ENCODE results near the gene DGLUCY. TPM values are rescaled to one million over a fixed set of nuclear protein-coding genes. Genes with fewer than 3 reads are reported as not detected.
"Not testable (repeated sequence)": the region's sequence is repeated elsewhere in the genome, so short reads cannot be mapped to it uniquely, and the experiment has no call there.

The DGLUCY gene
- polyA plus RNA-seq, 1 donor, result 78.4 TPM

DNA sequence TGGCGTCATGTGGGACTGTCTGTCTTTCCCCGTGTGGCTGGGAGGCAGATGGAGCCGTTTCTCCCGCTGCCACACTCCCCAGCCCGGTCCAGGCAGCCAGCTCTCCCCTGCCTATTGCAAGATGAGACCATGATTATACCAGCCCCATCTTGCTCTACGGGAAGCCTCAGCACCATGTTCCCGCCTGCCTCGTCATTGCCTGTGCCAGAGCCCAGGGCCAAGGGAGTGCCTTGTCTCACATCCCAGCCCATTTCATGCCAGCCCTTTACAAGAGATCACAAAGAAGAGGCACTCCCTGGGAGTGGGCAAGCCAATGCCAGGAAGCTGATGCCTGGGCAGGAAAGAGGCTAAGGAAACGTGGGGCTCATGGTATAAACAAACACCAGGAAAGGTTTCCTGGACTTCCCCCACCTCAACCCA lies 106.7 kb downstream of the DGLUCY start:
- Histone ChIP-seq H3K4me1 (ENCODE audit: control insufficient read depth, insufficient read depth, low read length) (no peaks in the 10 kb centered on the region), H3K36me3 (ENCODE audit: control insufficient read depth, insufficient read depth, low read length) (peaks cover 74% of the 10 kb centered on the region), H3K4me3 (ENCODE audit: low read length) (no peak overlapping the region), H3K27ac (ENCODE audit: low read length) (no peak overlapping the region), H3K27me3 (ENCODE audit: control insufficient read depth, insufficient read depth, low read length) (no peaks in the 10 kb centered on the region), H3K9me3 (ENCODE audit: control insufficient read depth, low read depth, low read length) (no peaks in the 10 kb centered on the region)
- DNase-seq, result no peak
- no CpG with 5 or more reads among the region's 9 CpGs for WGBS (ENCODE audit: insufficient coverage, low lambda C conversion rate)

DNA sequence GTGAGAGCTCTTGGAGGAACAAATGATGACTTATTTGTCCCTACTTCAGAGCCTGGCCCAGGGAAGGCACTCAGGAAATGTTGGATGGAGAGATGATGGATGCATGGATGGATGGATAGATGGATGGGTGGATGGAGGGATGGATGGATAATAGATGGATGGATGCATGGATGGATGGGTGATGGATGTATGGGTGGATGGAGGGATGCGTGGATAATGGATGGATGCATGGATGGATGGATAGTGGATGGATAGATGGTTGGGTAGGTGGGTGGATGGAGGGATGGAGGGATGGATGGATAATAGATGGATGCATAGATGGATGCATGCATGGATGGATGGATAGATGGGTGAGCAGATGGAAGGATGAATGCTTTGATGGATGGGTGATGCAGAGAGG lies 107.4 kb downstream of the DGLUCY start:
- Histone ChIP-seq H3K4me3 (ENCODE audit: low read length) (no peak overlapping the region), H3K27me3 (ENCODE audit: control insufficient read depth, insufficient read depth, low read length) (no peaks in the 10 kb centered on the region), H3K9me3 (ENCODE audit: control insufficient read depth, low read depth, low read length) (no peaks in the 10 kb centered on the region), H3K27ac (ENCODE audit: low read length) (no peak overlapping the region), H3K4me1 (ENCODE audit: control insufficient read depth, insufficient read depth, low read length) (no peaks in the 10 kb centered on the region), H3K36me3 (ENCODE audit: control insufficient read depth, insufficient read depth, low read length) (peaks cover 68% of the 10 kb centered on the region)
- DNase-seq, result no peak
- WGBS (ENCODE audit: insufficient coverage, low lambda C conversion rate), result 100% methylated on average over 1 of the region's 1 CpG

DNA sequence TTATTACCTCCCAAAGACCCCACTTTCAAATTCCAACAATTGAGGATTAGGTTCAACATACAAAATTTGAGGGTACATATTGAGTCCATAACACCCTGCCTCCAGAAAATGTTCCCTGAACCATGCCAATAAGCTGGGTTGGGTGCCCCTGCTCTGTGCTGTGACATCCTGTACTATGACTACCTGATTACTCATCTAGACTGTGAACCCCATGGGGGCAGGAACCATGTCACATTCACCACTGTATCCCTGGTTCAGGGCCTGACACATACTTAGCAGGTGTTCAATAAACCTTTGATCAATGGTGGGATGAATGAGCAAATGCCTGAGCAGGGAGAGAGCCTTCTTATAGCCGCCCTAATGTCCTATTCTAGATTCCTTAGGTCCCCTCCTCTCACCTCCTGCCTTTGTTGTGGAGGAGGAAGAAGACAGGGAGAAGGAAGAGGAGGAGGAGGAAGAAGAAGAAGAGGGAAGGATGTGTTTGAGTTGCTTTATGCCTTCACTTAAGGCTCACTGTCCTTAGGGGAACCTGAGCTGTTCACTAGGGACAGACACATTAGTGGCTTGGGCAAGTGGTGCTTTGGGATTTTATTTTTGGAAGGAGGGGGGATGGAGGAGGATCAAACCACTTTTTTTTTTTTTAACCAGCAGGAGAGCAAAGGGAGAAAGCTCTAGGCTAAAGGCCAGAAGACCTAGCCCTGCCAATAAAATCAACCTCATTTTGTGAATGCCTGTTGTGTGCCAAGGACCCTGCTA lies 109.3 kb downstream of the DGLUCY start:
- DNase-seq, result no peak
- Histone ChIP-seq H3K36me3 (ENCODE audit: control insufficient read depth, insufficient read depth, low read length) (peaks cover 63% of the 10 kb centered on the region), H3K27ac (ENCODE audit: low read length) (no peak overlapping the region)

DNA sequence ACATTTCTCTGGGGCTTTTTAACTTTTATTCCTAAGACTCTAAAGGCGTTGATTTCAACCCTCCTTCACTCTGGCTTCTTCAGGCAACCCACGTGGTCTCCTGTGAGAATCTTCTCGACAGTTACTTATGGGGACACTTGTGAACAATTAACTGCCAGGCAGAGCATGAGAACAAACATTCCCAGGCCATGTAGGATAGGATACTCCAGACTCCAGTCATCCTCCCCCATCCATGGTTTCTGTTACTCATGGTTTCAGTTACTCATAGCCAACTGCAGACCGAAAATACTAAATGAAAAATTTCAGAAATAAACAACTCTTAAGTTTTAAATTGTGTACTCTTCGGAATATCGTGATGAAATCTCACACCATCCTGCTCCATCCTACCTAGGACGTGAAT lies 111.2 kb downstream of the DGLUCY start:
- Histone ChIP-seq H3K9me3 (ENCODE audit: control insufficient read depth, low read depth, low read length) (no peaks in the 10 kb centered on the region), H3K27ac (ENCODE audit: low read length) (no peak overlapping the region), H3K36me3 (ENCODE audit: control insufficient read depth, insufficient read depth, low read length) (peaks cover 52% of the 10 kb centered on the region), H3K4me3 (ENCODE audit: low read length) (no peak overlapping the region), H3K4me1 (ENCODE audit: control insufficient read depth, insufficient read depth, low read length) (no peaks in the 10 kb centered on the region), H3K27me3 (ENCODE audit: control insufficient read depth, insufficient read depth, low read length) (no peaks in the 10 kb centered on the region)
- 80% methylated on average over 1 of the region's 7 CpGs for WGBS (ENCODE audit: insufficient coverage, low lambda C conversion rate)
- no peak for DNase-seq

More for the DNA sequence above, 109.3 kb downstream of the DGLUCY start:
- Histone ChIP-seq H3K4me3 (ENCODE audit: low read length) (no peak overlapping the region), H3K27me3 (ENCODE audit: control insufficient read depth, insufficient read depth, low read length) (no peaks in the 10 kb centered on the region), H3K4me1 (ENCODE audit: control insufficient read depth, insufficient read depth, low read length) (no peaks in the 10 kb centered on the region), H3K9me3 (ENCODE audit: control insufficient read depth, low read depth, low read length) (no peaks in the 10 kb centered on the region)
- no CpG with 5 or more reads among the region's 1 CpG for WGBS (ENCODE audit: insufficient coverage, low lambda C conversion rate)

DNA sequence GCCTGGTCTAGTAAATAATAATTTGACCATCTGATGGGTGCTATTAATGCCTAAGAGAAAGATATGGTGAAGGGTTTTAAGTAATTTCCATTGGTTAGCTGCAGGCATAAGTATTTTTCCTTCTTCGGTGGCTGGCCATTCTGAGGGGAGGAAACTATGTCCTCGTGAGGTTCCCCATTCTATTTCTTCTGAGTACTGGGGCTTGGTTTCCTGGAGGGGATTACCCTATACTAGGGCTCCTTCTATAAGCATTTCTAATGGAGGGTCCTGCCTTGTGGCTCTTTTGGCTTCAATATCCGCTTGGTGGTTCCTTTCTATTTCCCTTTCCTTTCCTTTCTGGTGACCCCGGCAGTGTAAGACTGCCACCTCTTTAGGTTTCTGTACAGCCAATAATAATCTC lies 112.5 kb downstream of the DGLUCY start:
- WGBS (ENCODE audit: insufficient coverage, low lambda C conversion rate), result no CpG with 5 or more reads among the region's 4 CpGs
- H3K27ac ChIP-seq (ENCODE audit: low read length); H3K27me3 ChIP-seq (ENCODE audit: control insufficient read depth, insufficient read depth, low read length); H3K4me3 ChIP-seq (ENCODE audit: low read length); DNase-seq; H3K4me1 ChIP-seq (ENCODE audit: control insufficient read depth, insufficient read depth, low read length); H3K9me3 ChIP-seq (ENCODE audit: control insufficient read depth, low read depth, low read length): not testable (repeated sequence)
- H3K36me3 ChIP-seq (ENCODE audit: control insufficient read depth, insufficient read depth, low read length), result peaks cover 43% of the 10 kb centered on the region

DNA sequence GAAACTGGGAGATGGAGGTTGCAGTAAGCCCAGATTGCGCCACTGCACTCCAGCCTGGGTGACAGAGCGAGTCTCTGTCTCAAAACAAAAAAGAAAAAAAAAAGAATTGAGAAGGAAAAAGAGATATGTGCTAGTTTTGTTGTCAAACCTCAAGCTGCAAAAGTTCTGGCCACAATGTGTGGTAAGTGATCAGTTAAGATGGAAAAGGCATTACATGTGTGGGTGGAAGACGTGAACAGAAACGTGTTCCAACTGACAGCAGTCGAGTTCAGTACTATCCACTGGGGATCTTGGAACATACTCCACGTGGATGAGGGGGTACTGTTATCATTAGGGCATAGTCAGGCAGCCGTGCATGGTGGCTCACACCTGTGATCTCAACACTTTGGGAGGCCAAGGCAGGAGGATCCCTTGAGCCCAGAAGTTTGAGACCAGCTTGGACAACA lies 113.3 kb downstream of the DGLUCY start:
- no peak for DNase-seq
- WGBS (ENCODE audit: insufficient coverage, low lambda C conversion rate), result no CpG with 5 or more reads among the region's 7 CpGs

DNA sequence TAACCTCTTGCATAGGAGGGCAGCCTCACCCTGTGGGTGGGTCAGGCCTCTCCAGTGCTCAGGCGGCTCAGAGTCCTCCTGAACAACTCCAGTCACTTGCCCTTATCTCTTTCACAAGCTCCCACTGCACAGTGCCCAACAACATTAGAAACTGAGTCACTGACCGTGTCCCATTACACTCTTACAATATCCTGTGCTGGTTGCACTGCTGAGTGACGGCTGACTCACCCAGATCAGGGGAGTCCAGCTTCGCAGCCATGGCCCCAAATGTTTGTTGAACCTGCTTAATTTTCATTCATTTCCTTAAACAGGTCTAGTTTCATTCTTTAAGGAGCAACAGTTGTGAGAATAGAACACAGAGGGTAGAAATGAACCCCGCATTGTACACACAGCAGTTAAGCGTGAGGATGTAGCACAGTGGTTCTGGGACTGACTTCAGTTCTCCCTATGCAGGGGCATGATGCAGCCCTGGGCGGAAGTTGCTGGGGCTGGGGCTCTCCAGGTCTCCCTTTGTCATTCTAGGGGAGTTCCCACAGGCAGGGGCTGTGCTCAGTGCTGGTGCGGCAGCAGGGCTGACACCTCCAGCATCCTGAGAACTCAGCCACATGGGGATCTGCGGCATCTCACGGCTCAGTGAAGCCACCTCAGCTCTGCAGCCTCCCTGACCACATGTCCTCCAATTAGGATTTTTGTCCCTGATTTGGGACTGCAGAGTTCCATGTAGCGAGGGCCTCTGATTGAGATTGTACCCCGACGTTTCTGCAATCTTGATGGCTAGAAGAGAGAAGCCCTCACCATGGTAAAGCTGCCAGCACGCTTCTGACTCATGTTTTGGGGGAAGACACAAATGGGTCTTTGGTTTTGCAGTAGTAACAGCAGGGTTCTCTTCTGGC lies 114.5 kb downstream of the DGLUCY start:
- no peak for DNase-seq
- WGBS (ENCODE audit: insufficient coverage, low lambda C conversion rate), result no CpG with 5 or more reads among the region's 14 CpGs
- no peak overlapping the region for H3K4me3 ChIP-seq (ENCODE audit: low read length)
- no peaks in the 10 kb centered on the region for H3K27me3 ChIP-seq (ENCODE audit: control insufficient read depth, insufficient read depth, low read length)
- peaks cover 32% of the 10 kb centered on the region for H3K36me3 ChIP-seq (ENCODE audit: control insufficient read depth, insufficient read depth, low read length)
- H3K4me1 ChIP-seq (ENCODE audit: control insufficient read depth, insufficient read depth, low read length), result no peaks in the 10 kb centered on the region
- H3K27ac ChIP-seq (ENCODE audit: low read length), result no peak overlapping the region
- H3K9me3 ChIP-seq (ENCODE audit: control insufficient read depth, low read depth, low read length), result peaks cover under 1% of the 10 kb centered on the region

More for the DNA sequence above, 113.3 kb downstream of the DGLUCY start:
- Histone ChIP-seq H3K36me3 (ENCODE audit: control insufficient read depth, insufficient read depth, low read length) (peaks cover 41% of the 10 kb centered on the region), H3K27ac (ENCODE audit: low read length) (no peak overlapping the region), H3K4me3 (ENCODE audit: low read length) (no peak overlapping the region), H3K27me3 (ENCODE audit: control insufficient read depth, insufficient read depth, low read length) (no peaks in the 10 kb centered on the region), H3K4me1 (ENCODE audit: control insufficient read depth, insufficient read depth, low read length) (no peaks in the 10 kb centered on the region), H3K9me3 (ENCODE audit: control insufficient read depth, low read depth, low read length) (no peaks in the 10 kb centered on the region)

DNA sequence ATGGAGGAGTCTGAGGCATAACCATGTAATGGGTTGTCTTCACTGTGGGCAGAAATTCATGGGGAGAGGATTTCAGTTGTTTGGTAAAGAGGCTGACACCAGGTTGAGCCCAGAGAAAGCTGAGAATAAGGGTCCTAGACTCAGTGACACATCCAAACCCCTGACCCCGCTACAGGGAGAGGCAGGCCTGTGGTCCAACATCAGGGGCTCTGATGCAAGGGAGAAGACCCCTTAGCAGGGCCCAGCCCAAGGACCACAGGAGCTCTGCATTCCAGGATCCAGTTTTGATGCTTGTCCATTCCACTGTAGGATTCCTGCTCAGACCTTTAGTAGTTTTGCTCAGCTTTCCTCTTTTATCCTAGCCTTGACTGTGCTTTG lies 115.1 kb downstream of the DGLUCY start:
- WGBS (ENCODE audit: insufficient coverage, low lambda C conversion rate), result no CpG with 5 or more reads among the region's 1 CpG
- peaks cover 7% of the 10 kb centered on the region for H3K9me3 ChIP-seq (ENCODE audit: control insufficient read depth, low read depth, low read length)
- H3K27me3 ChIP-seq (ENCODE audit: control insufficient read depth, insufficient read depth, low read length), result no peaks in the 10 kb centered on the region
- H3K27ac ChIP-seq (ENCODE audit: low read length), result no peak overlapping the region
- no peak overlapping the region for H3K4me3 ChIP-seq (ENCODE audit: low read length)
- peaks cover 29% of the 10 kb centered on the region for H3K36me3 ChIP-seq (ENCODE audit: control insufficient read depth, insufficient read depth, low read length)
- no peaks in the 10 kb centered on the region for H3K4me1 ChIP-seq (ENCODE audit: control insufficient read depth, insufficient read depth, low read length)
- no peak for DNase-seq

DNA sequence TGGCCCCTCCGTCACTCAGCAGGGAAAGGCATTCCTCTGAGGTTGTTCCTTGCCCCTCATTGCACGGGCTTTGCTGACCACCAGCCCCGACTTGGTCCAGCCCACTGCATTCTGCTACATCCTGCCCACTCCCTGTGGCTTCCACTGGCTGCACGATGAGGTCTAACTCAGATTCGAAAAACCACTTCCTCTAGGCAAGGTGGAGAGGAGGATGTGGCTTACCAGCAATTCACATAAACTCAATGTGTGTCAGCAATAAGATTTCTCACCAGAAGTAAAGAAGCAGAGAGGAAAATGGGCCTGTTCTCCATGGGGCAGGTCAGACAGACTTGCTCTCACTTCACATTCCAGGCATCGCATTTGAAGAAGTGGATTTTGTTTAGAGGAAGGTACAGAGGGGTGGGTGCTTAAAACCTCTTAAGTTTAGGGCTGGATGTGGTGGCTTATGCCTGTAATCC lies 115.9 kb downstream of the DGLUCY start:
- Histone ChIP-seq H3K9me3 (ENCODE audit: control insufficient read depth, low read depth, low read length) (peaks cover 14% of the 10 kb centered on the region), H3K27ac (ENCODE audit: low read length) (no peak overlapping the region), H3K4me3 (ENCODE audit: low read length) (no peak overlapping the region), H3K27me3 (ENCODE audit: control insufficient read depth, insufficient read depth, low read length) (no peaks in the 10 kb centered on the region), H3K36me3 (ENCODE audit: control insufficient read depth, insufficient read depth, low read length) (peaks cover 24% of the 10 kb centered on the region), H3K4me1 (ENCODE audit: control insufficient read depth, insufficient read depth, low read length) (no peaks in the 10 kb centered on the region)
- WGBS (ENCODE audit: insufficient coverage, low lambda C conversion rate), result no CpG with 5 or more reads among the region's 6 CpGs
- DNase-seq, result peak in 1 of 2 donors; percentile 29

DNA sequence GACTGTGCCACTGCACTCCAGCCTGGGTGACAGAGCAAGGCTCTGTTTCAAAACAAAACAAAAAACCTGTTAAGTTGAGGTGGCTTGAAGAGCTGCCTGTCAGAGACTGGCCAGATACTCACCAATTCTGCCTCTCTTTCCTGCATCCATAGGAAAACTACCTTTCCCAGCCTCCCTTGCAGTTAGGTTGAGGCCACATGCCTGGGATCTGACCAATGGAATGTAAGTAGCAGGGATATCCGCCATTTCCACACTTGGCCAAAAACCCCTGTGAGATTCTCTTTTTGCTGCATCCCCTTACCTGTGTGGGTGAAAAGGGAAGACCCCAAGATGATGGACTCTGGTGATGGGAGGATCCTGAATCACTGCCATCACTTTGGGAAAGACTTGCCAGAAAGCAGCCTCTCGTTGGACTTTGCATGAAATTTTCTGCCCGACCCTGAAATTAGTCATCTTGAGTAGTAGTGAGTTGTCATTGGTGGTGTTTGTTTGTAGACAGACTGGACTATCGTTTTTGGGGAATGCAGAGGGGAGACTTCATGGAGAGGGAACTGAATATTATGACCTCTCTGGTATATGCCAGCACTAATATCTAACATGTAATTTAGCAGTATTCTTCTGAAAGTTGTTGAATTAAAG lies 116.6 kb downstream of the DGLUCY start:
- peaks cover 14% of the 10 kb centered on the region for H3K9me3 ChIP-seq (ENCODE audit: control insufficient read depth, low read depth, low read length)
- no CpG with 5 or more reads among the region's 4 CpGs for WGBS (ENCODE audit: insufficient coverage, low lambda C conversion rate)
- no peaks in the 10 kb centered on the region for H3K4me1 ChIP-seq (ENCODE audit: control insufficient read depth, insufficient read depth, low read length)
- H3K4me3 ChIP-seq (ENCODE audit: low read length), result no peak overlapping the region
- no peaks in the 10 kb centered on the region for H3K27me3 ChIP-seq (ENCODE audit: control insufficient read depth, insufficient read depth, low read length)
- no peak for DNase-seq
- H3K27ac ChIP-seq (ENCODE audit: low read length), result no peak overlapping the region
- H3K36me3 ChIP-seq (ENCODE audit: control insufficient read depth, insufficient read depth, low read length), result peaks cover 18% of the 10 kb centered on the region
